Retinal pigment epithelial cell (primary cell): ENCODE measurements around the gene OGFOD1.
A peak's percentile ranks its signal among the peaks of the same experiment; 100 is the strongest.

Source experiments
- DNase-seq: peaks from one replicate; pipeline ENCODE4 v3.0.0-alpha.2; 2010; ENCODE audit warnings: low read depth
- H3K4me3 ChIP-seq: 2 replicates; pipeline ENCODE4 v1.5.1; 2011; ENCODE audit warnings: mild to moderate bottlenecking, low read length, control low read depth, moderate library complexity
- TF ChIP-seq, protein P1 (sequence below): conservative IDR thresholded peaks from 2 replicates; pipeline ENCODE4 v1.5.1; 2011; ENCODE audit warnings: low read depth, low read length, control low read depth, inconsistent platforms

OGFOD1 gene

GRCh38 chr16:56450986-56451752 is at the start of gene OGFOD1, which contains the start of gene NUDT21:
OGFOD1 (plus strand) TSS chr16:56451554; CDS start chr16:56451613, 59 bp downstream.
NUDT21 (minus strand) TSS chr16:56451332; CDS start chr16:56451202, 130 bp downstream.
- TF ChIP-seq, protein P1, sequence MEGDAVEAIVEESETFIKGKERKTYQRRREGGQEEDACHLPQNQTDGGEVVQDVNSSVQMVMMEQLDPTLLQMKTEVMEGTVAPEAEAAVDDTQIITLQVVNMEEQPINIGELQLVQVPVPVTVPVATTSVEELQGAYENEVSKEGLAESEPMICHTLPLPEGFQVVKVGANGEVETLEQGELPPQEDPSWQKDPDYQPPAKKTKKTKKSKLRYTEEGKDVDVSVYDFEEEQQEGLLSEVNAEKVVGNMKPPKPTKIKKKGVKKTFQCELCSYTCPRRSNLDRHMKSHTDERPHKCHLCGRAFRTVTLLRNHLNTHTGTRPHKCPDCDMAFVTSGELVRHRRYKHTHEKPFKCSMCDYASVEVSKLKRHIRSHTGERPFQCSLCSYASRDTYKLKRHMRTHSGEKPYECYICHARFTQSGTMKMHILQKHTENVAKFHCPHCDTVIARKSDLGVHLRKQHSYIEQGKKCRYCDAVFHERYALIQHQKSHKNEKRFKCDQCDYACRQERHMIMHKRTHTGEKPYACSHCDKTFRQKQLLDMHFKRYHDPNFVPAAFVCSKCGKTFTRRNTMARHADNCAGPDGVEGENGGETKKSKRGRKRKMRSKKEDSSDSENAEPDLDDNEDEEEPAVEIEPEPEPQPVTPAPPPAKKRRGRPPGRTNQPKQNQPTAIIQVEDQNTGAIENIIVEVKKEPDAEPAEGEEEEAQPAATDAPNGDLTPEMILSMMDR: no peak
- peak within 1 kb of the TSS; percentile 91 for H3K4me3 ChIP-seq
- DNase-seq: peak; percentile 96

DNA sequence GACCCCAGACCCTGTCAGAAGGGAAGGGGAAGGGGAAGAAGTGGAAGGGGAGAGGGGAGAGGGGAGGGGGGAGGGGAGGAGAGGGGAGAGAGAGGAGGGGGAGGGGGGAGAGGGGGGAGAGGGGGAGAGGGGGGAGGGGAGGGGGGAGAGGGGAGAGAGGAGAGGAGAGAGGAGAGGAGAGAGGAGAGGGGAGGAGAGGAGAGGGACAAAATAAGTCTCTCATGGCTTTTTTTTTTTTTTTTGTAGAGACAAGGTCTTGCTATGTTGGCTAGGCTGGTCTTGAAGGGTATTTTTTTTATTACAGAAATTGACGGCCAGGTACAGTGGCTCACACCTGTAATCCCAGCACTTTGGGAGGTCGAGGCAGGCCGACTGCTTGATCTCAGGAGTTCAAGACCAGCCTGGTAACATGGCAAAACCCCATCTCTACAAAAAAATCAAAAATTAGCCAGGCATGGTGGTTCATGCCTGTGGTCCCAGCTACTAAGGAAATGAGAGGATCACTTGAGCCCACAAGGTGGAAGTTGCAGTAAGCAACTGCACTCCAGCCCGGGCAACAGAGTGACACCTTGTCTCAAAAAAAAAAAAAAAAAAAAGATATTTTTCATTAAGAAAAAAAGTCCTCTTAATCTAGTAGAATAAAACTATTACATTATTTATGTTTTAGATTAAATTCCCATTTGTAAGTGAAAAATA is 45.2 kb upstream of the OGFOD1 start:
- TF ChIP-seq, protein P1: no peak

GRCh38 chr16:56408379-56409098 is 42.8 kb upstream of the OGFOD1 start:
- TF ChIP-seq, protein P1: no peak
- H3K4me3 ChIP-seq: no peak overlapping the region
- no peak for DNase-seq

More for the DNA sequence above, 45.2 kb upstream of the OGFOD1 start:
- no peak overlapping the region for H3K4me3 ChIP-seq
- no peak for DNase-seq

DNA sequence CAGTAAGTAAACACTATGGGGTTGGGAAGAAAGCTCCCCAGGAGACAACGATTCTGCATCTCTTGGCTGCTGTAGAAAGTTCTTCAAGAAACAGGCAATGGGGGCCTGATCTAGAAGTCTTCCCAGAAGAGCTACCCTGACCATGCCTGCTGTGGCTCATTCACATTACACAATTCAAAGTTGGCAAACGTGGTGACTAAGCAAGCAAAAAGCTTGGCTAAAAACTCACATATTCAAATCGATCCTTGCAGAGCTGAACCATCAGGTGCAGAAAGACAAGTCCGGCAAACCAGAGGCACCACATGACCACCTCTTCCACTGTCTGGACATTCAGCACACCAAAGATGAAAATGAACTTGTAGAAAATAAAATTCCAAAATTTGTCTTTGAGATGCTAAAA is 42.2 kb upstream of the OGFOD1 start:
- H3K4me3 ChIP-seq: no peak overlapping the region
- DNase-seq: no peak
- TF ChIP-seq, protein P1: no peak

- TF ChIP-seq, protein P1: no peak
Observed at GRCh38 chr16:56411123-56411522, 40.2 kb upstream of the OGFOD1 start.

GRCh38 chr16:56411624-56412023 is 39.7 kb upstream of the OGFOD1 start:
- H3K4me3 ChIP-seq: no peak overlapping the region
- no peak for DNase-seq
- TF ChIP-seq, protein P1: no peak

More at GRCh38 chr16:56411123-56411522, 40.2 kb upstream of the OGFOD1 start:
- no peak for DNase-seq
- no peak overlapping the region for H3K4me3 ChIP-seq
